Left lung (tissue), 10 donors: ENCODE measurements around the gene KLHL35. TPM values are rescaled to one million over a fixed set of nuclear protein-coding genes. Genes with fewer than 3 reads are reported as not detected.
A peak's percentile ranks its signal among the peaks of the same experiment; 100 is the strongest.

ENCODE experiments used
- ATAC-seq: fragments of 200-7000 bp; cut with Tn5 transposase; one replicate; pipeline ENCODE4 v1.9.1; 2020; ENCODE audit warnings: moderate library complexity
- DNase-seq, 4 donors: peaks; one replicate each; pipeline ENCODE4 v3.0.0-alpha.2; 2013 to 2020
- H3K27ac ChIP-seq, 2 donors: fragments of 200-600 bp; sonication (generic) in 1 of 2; one replicate each; pipeline versions ENCODE4 v1.5.0 to v1.8.0; 2020 to 2021
- H3K27me3 ChIP-seq, 2 donors: fragments of 200-600 bp; sonication (generic) in 1 of 2; one replicate each; pipeline versions ENCODE4 v1.5.0 to v1.8.0; 2020 to 2021
- H3K36me3 ChIP-seq, 2 donors: fragments of 200-600 bp; sonication (generic) in 1 of 2; one replicate each; pipeline versions ENCODE4 v1.5.0 to v1.8.0; 2020 to 2021
- H3K4me1 ChIP-seq, 2 donors: fragments of 200-600 bp; one replicate each; pipeline ENCODE4 v1.8.0; 2021
- H3K4me3 ChIP-seq, 2 donors: fragments of 200-600 bp; sonication (generic) in 1 of 2; one replicate each; pipeline versions ENCODE4 v1.5.0 to v1.8.0; 2020 to 2021; ENCODE audit warnings: mild to moderate bottlenecking in 1 of 2
- H3K9me3 ChIP-seq, 2 donors: fragments of 200-600 bp; sonication (generic) in 1 of 2; one replicate each; pipeline versions ENCODE4 v1.5.0 to v1.8.0; 2020 to 2021
- CTCF ChIP-seq, 2 donors: fragments of 200-600 bp; sonication (generic) in 1 of 2; IDR thresholded peaks; one replicate each; pipeline versions ENCODE4 v1.5.0 to v1.8.0; 2021; ENCODE audit warnings: antibody characterized with exemption in 2 of 2
- intact Hi-C, 2 donors: fragments of 100-400 bp; cut with DNase I; formaldehyde crosslinking; loops; one replicate each; pipeline versions ENCODE4 v1.11.2 to v1.14.2; 2022
- polyA plus RNA-seq, 6 donors: library from polyadenylated mRNA; unstranded; fragments of 120-200 nt; gene quantifications; one replicate each; pipeline ENCODE4 v1.2.1, GENCODE V29; 2013; ENCODE audit not compliant: insufficient read length in 6 of 6
- total RNA-seq, 2 donors: library from RNA; stranded (reverse); fragmentation: NEBNext Ultra II Directional; extraction: Animal tissue kit (Norgen Biotek cat#: 25700); gene quantifications; one replicate each; pipeline ENCODE4 v1.2.1, GENCODE V29; 2021
- donor health status: DM: no; HTN: yes; CAD: no.
- donor health status: DM: no; HTN: no; CAD: no.

KLHL35 gene
- total and polyA plus RNA-seq, 8 donors = 1.1 to 2.1 (median 1.3) TPM

GRCh38 chr11:75449271-75449670, 16.3 kb upstream of the KLHL35 start:
- peak in 1 of 4 donors; percentile 57 for DNase-seq
- no peak for ATAC-seq
- Histone ChIP-seq H3K4me1 (peaks cover 0 to 4% of the 10 kb centered on the region in 2 donors), H3K36me3 (no peaks in the 10 kb centered on the region), H3K9me3 (no peaks in the 10 kb centered on the region), H3K4me3 (no peak overlapping the region), H3K27ac (no peak overlapping the region), H3K27me3 (no peaks in the 10 kb centered on the region)
- no peak for TF ChIP-seq CTCF (IDR thresholded peaks at IDR 0.05)
- intact Hi-C loops = loop anchor here (5.0 kb wide), 2 partner anchors 78 to 83 kb away; partner anchors contain the start of gene GDPD5 (in 1 of the 2)

- intact Hi-C loops = loop anchor here (5.0 kb wide), 2 partner anchors 80 to 85 kb away; partner anchors contain the start of gene GDPD5 (in 1 of the 2)
- H3K4me1 ChIP-seq = no peaks in the 10 kb centered on the region
- no peaks in the 10 kb centered on the region for H3K9me3 ChIP-seq
- no peak for TF ChIP-seq CTCF (IDR thresholded peaks at IDR 0.05)
- no peaks in the 10 kb centered on the region for H3K36me3 ChIP-seq
- ATAC-seq (no peak), DNase-seq (no peak)
- H3K27ac ChIP-seq = no peak overlapping the region
- no peak overlapping the region for H3K4me3 ChIP-seq
- no peaks in the 10 kb centered on the region for H3K27me3 ChIP-seq
Observed at GRCh38 chr11:75447415-75447814, 14.4 kb upstream of the KLHL35 start.

- H3K9me3 ChIP-seq = no peaks in the 10 kb centered on the region
- peak; percentile 93 to 94 for TF ChIP-seq CTCF (IDR thresholded peaks at IDR 0.05)
- H3K27me3 ChIP-seq = no peaks in the 10 kb centered on the region
- intact Hi-C loops = loop anchor here (5.0 kb wide), 2 partner anchors 82 to 87 kb away; partner anchors contain the start of gene GDPD5 (in 1 of the 2)
- peak; percentile 86 for ATAC-seq
- no peak overlapping the region for H3K27ac ChIP-seq
- no peak overlapping the region for H3K4me3 ChIP-seq
- H3K4me1 ChIP-seq = no peaks in the 10 kb centered on the region
- DNase-seq = peak in 3 of 4 donors; percentile 57 to 82 (median 73)
- no peaks in the 10 kb centered on the region for H3K36me3 ChIP-seq
Observed at GRCh38 chr11:75445315-75445953, 12.4 kb upstream of the KLHL35 start.

- H3K4me1 ChIP-seq = no peaks in the 10 kb centered on the region
- H3K36me3 ChIP-seq = no peaks in the 10 kb centered on the region
- peak in 1 of 4 donors; percentile 60 for DNase-seq
- H3K27ac ChIP-seq = no peak overlapping the region
- H3K27me3 ChIP-seq = no peaks in the 10 kb centered on the region
- H3K9me3 ChIP-seq = no peaks in the 10 kb centered on the region
- no peak for TF ChIP-seq CTCF (IDR thresholded peaks at IDR 0.05)
- intact Hi-C loops = no loop called here
- H3K4me3 ChIP-seq = no peak overlapping the region
- no peak for ATAC-seq
Observed at GRCh38 chr11:75443043-75443442, 10.0 kb upstream of the KLHL35 start.

- no peak for ATAC-seq
- intact Hi-C loops = no loop called here
Observed at GRCh38 chr11:75442161-75442885, 9.3 kb upstream of the KLHL35 start.

More at GRCh38 chr11:75442161-75442885, 9.3 kb upstream of the KLHL35 start:
- no peaks in the 10 kb centered on the region for H3K4me1 ChIP-seq
- no peaks in the 10 kb centered on the region for H3K9me3 ChIP-seq
- DNase-seq = peak in 1 of 4 donors; percentile 31
- no peaks in the 10 kb centered on the region for H3K36me3 ChIP-seq
- H3K27me3 ChIP-seq = no peaks in the 10 kb centered on the region
- H3K4me3 ChIP-seq = no peak overlapping the region
- no peak for TF ChIP-seq CTCF (IDR thresholded peaks at IDR 0.05)
- H3K27ac ChIP-seq = no peak overlapping the region
